GM19452 (cell line): Measurements from ENCODE around the gene RABL6.
"Not testable (repeated sequence)": the region's sequence is repeated elsewhere in the genome, so short reads cannot be mapped to it uniquely, and the experiment has no call there.

Source experiments
- ATAC-seq: cut with Tn5 transposase; IDR thresholded peaks from one replicate; pipeline ENCODE4 v1.9.1; 2021; ENCODE audit not compliant: unreplicated experiment

The RABL6 gene

DNA sequence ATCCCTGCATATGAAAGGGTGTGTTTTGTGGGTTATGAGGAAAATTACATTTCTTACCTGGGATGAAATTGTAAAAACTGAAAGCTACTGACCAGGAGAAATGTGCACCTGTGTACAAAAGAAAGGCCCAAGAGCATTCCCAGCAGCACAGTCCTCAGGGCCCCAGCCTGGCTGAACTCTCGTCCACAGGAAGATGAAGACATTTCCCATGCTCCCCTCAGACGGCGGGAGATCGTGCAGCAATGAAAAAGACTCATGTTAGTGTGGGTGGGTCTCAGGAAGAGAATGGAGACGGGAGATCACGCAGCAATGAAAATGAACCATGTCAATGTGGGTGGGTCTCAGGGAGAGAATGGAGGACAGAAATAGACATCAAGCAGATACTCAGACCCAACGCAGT, 30.8 kb upstream of the RABL6 start:
- ATAC-seq, result no peak

DNA sequence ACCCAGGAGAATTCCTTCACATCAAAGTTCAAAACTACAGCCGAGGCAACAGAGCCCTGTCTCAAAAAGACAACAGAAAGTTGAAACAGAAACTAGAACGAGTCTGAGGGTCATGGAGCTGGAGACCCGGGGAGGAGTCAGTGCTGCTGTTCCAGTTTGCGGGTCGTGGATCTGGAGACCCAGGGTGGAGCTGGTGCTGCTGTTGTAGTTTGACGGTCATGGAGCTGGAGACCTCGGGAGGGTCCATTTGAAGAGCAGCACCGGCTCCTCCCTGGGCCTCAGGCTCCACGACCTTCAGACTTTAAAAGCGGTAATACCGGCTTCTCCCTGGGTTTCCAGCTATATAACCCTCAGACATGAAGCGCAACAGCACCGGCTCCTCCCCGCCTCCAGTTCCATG, 30.4 kb upstream of the RABL6 start:
- no peak for ATAC-seq

DNA sequence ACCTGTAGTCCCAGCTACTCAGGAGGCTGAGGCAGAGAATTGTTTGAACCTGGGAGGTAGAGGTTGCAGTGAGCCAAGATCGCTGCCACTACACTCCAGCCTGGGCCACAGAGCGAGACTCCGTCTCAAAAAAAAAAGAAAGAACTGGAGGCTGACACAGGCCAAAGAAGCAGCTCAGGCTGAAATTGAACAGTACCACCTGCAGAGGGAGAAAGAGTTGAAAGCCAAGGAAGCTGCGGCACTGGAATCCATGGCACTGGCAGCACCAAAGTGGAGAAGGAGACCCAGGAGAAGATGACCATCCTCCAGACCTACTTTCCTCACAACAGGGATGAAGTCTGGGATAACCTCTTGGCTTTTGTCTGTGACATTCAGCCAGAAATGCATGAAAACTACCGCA, 27.9 kb upstream of the RABL6 start:
- ATAC-seq, result no peak

DNA sequence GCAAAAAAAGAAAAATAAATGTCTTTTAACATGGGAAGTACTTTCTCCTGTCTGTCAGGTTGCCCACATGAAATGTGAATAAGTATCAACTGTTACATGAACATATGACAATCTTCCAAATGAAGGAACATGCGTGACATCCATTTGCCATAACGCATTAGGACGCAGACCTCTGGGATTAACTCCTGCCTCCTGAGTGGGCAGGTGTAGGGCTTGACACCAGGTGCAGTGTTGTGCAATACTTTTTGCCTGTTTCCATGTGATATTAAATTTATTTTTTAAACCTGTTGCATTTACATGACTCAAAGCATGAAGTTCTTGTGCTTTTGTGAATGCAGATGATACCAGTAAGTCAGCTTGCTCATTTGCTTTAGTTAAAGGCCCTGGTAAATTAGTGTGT, 25.3 kb upstream of the RABL6 start:
- no peak for ATAC-seq

DNA sequence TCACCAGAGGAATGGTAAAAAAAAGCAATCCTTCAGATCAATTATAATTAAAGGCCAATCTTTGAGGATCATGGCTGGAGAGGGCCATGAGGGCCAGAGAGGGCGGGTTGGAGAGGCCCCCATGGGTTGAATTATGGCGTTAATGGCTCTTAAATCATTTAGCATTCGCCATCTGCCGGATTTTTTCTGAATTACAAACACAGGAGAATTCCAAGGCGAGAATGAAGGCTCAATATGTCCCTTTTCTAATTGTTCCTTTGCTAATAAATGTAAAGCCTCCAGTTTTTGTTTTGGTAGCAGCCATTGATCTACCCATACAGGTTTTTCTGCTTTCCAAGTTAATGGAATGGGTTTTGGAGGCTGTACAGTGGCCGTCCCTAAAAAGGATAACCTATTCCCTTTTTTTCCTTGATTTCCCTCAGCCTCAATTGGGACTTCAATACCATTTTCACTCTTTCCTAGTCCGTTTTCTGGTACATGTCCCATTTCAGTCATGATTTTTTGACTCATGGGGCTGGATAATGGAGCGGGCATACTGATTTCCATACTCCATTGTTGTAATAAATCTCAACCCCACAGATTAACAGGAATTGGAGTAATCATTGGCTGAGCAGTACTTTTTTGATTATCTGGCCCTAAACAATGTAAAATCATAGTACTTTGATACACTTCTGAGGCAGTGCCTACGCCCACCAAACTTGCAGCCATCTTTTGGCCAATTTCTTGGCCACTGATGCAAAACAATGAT, 23.3 kb upstream of the RABL6 start:
- ATAC-seq, result no peak

DNA sequence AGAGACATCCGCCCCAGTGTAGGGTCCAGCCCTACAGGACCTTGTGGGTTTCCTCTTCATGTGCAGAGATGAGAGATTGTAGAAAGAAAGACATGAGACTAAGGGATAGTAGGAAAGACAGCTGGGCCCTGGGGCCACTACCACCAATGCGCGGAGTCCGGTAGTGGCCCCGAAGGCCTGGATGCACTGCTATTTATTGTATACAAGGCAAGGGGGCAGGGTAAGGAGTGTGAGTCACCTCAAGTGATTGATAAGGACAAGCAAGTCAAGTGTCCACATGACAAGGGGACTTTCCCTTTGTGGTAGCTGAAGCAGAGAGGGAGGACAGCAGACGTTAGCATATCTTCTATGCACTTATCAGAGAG, 22.8 kb upstream of the RABL6 start:
- ATAC-seq, result no peak

DNA sequence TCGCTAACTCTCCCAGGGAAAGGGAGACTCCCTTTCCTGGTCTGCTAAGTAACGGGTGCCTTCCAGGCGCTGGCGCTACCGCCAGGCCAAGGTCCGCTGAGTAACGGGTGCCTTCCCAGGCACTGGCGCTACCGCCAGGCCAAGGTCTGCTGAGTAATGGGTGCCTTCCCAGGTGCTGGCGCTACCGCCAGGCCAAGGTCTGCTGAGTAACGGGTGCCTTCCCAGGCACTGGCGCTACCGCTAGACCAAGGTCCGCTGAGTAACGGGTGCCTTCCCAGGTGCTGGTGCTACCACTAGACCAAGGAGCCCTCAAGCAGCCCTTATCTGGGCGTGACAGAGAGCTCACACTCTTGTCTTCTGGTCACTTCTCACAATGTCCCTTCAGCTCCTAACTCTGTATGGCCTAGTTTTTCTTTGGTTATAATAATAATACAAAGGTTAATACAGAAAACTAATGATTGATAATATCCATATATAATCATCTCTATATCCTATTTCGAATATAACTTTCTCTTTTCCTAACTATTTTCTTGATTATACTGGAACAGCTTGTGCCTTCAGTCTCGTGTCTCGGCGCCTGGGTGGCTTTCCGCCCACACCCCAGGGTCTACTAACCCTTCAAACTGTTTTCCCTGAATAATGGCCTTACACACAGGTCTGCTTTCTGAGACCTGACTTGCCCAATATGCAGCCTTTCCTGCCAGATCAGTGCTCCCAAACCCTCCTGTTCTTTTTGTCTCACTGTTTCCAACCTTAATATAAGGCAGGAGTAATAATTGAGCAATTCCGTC, 22.0 kb upstream of the RABL6 start:
- ATAC-seq, result not testable (repeated sequence)

DNA sequence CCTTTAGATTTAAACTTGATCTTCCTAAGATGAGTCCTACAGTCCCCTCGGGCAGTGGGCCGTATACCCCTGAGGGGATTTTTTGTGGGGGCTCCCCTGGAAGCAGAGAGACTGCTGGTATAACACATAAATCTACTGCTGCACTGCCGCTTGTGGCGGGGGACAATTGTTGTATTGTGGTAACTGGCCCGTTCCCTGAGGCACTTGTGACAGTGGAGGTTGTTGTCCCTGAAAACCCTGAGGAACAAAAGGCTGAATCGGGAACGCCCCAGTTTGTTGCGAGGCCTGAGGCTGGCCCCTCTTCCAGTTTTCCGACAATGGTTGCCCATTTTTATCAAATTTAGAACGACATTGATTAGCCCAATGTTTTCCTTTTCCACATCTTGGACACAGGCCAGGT, 21.3 kb upstream of the RABL6 start:
- no peak for ATAC-seq

DNA sequence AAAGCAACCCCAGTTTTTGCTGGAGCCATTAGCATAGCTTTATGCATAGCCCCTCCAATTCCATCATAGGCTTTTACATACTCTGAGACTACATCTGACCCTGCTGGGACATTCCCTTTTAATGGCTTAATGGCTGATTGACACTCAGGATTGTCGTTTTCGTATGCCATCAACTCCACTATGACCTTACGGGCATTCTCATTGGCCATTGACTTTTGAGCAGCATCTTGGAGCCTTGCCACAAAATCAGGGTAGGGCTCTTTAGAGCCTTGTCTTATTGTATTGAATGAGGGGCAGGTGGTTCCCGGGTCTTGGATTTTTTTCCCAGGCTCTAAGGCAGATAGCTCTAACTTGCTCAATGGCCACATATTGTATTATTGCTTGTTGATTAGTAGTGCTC, 20.8 kb upstream of the RABL6 start:
- not testable (repeated sequence) for ATAC-seq

DNA sequence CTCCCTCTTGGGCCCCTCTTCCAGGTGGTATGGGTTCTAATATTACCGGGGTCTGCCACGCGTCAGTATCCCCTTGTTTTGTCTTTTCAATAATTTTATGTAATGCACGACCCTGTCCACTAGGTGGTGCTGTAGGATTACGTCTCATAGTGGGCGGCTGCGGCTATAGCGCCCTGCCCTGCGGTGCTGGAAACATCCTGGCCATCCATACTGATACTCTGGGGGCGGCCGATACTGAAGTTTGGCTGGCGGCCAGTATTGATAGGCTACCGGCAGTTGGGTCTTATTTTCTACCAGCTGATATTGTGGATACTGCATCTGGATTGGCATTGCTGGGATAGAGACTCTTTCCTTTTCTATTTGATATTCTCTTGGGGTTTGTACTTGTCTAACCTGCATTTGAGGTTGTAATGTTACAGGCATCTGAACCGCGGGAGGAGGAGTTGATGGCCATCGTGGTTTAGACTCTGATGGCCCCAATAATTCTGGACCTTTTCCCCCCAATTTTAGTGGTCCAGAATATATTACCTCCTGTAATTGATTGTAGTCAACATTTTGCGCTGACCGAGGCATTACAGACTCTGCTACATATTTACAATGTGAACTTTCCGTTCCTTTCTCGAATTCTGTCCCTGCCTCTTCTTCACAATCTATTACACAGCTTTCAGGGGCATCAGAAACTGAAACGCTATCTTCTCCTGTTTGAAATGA, 19.9 kb upstream of the RABL6 start:
- no peak for ATAC-seq

DNA sequence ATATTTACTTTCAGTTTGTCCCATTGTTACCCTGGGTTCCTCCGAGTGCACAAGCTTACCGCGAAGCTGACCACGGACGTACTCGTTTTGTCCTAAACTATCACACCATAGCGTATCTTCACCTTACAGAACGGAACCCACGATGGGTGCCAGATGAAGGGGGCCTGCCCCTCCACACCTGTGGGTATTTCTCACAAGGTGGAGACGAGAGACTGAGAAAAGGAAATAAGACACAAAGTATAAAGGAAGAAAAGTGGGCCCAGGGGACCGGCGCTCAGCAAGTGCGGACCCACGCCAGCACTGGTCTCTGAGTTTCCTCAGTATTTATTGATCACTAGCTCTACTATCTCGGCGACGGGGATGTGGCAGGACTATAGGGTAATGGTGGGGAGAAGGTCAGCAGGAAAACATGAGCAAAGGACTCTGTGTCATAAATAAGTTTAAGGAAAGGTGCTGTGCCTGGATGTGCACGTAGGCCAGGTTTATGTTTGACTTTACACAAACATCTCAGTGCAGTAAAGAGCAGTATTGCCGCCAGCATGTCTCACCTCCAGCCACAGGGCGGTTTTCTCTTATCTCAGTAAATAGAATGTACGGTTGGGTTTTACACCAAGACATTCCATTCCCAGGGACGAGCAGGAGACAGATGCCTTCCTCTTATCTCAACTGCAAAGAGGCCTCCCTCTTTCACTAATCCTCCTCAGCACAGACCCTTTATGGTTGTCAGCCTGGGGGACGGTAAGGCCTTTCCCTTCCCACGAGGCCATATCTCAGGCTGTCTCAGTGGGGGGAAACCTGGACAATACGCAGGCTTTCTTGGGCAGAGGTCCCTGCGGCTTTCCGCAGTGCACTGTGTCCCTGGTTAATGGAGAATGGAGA, 18.9 kb upstream of the RABL6 start:
- ATAC-seq, result not testable (repeated sequence)

DNA sequence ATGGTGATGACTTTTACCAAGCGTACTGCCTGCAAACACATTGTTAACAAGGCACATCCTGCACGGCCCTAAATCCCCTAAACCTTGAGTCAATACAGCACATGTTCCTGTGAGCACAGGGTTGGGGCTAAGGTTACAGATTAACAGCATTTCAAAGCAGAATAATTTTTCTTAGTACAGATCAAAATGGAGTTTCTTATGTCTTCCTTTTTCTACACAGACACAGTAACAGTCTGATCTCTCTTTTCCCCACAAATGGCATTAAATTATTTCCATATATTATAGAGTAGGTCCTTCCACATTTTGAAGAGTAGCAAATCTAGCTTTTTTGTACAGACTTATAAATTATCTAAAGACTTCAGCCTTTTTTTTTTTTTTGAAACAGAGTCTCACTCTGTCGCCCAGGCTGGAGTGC, 18.2 kb upstream of the RABL6 start:
- no peak for ATAC-seq

DNA sequence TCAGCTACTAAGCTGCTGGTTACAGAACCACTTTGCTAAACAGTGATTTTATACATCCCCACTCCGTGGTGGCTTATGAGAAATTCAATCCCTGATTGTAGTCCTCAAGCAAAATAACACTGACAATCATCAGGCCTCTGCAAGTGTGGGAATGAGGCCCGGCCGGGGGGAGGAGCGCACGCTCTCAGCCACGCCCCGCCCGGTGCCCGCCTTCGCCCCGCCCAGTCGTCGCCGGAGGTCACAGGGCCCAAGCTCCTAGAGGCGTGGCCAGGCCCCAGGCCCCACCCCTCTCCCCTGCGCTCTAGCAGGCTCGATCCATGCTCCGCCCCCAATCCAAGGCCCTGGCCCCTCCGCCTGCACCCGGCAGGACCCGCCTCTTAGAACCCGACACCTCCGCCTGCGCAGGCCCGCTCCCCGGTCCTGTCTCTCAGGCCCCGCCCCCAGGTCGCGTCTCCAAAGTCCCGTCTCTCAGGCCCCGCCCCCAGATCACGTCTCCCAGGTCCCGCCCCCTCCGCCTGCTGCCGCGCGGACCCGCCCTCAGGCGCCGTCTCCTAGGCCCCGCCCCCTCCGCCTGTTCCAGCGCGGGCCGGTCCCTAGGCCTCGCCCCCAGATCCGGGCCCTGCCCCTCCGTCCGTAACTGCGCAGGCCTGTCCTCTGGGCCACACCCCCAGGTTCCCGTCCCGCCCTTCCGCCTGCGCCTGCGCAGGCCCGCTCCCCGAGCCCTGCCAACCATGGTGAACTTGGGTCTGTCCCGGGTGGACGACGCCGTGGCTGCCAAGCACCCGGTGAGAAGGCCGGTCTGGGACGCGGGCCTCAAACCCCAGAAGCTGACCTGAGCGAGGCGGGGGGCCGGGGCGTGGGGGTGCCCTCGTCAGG, 16.9 kb upstream of the RABL6 start, which contains the start of gene TMEM141:
Gene TMEM141 (plus strand): TSS at position 705 of the 876 bp plus-strand sequence. CDS start 27 bp downstream, at position 732.
- ATAC-seq, result peak; percentile 76

DNA sequence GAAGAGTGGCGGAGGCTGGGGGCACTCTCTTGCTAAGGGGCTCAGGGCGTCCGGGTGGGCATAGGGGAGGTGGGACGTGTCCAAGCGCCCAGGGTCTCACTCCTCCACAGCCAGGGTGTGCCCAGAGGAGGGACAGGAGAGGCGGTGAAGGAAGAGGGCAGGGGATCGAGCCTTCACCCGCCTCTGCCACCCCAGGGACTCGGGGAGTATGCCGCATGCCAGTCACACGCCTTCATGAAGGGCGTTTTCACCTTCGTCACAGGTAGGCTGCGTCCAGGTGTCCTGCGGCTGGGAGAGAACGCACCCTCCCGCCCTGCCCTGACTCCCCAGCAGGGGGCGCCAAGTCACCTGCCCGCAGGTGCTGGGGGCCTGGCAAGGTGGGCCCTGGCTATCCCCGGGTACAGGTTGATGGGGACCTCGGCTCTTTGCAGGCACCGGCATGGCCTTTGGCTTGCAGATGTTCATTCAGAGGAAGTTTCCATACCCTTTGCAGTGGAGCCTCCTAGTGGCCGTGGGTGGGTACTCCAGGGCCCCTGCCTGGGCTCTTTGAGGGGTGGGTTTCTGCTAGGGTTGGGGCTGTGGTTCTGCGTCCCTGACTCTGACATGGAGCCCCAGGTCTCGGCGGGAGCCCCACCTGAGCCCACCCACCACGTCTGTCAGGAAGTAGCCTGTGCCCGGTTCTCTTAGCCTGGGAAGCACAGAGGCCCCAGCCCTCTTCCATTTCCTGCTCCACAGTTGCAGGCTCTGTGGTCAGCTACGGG, 16.1 kb upstream of the RABL6 start:
- peak; percentile 5 for ATAC-seq

DNA sequence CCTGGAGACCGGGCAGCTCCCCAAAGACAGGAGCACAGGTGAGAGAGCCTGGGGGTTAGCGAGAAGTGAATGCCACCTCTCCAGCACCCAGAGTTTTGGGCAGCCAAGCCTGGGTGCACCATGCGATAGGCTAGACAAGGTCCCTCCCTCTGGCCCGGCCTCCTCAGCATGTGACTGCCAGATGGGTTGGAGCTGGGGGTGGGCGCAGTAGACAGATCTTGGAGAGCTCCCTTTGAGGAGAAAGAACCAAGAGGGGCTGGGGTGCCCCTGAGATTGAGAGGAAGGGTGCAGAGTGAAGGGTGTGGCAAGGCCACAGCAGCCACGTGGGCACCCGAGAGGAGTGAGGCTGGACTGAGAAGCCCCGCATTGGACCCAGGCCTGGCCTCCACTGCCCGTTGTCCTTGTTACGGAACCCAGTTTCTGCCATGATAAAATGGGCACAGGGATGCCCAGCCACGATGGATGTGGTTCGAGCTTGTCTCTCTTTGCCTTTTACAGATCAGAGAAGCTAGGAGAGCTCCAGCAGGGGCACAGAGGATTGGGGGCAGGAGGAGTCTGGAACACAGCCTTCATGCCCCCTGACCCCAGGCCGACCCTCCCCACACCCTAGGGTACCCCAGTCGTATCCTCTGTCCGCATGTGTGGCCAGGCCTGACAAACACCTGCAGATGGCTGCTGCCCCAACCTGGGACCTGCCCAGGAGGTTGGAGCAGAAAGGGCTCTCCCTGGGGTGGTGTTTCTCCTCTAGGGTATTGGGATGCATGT, 15.2 kb upstream of the RABL6 start:
- ATAC-seq, result no peak

DNA sequence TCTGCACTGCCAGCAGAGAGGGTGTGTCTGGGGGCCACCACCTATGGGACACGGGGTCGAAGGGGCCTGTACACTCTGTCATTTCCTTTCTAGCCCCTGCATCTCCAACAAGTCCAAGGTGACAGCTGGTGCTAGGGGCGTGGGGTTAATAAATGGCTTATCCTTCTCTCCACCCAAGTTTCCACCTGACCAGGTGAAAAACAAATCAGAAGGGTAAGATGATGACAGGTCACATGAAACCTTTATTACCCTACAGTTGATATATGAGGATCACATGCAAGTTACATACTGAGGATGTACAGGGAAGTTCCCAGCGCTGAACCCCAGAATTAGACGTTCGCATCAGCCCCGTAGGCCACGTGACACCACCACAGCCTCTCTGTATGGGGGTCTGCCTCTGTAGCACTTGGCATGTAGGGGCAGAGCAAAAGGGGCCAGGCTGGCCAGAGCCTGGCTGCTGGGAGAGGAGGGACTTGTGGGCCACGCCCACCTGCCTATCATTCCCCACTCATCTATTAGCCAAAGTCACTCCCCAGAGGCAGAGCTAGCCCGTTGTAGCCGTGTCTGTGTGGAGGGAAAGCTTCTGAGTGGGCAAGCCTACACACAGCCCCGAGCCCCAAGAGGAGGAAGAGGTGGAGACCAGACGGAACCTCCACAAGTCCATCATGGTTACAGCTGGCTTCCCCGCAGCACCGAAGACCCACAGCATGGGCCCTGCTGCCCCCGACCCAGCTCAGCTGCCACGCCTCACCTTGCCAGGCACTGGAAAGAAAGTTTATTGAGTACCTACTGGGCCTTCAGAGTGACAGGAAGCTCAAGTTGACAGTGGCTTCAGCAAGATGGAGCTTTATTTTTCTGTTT, 14.4 kb upstream of the RABL6 start:
- no peak for ATAC-seq

DNA sequence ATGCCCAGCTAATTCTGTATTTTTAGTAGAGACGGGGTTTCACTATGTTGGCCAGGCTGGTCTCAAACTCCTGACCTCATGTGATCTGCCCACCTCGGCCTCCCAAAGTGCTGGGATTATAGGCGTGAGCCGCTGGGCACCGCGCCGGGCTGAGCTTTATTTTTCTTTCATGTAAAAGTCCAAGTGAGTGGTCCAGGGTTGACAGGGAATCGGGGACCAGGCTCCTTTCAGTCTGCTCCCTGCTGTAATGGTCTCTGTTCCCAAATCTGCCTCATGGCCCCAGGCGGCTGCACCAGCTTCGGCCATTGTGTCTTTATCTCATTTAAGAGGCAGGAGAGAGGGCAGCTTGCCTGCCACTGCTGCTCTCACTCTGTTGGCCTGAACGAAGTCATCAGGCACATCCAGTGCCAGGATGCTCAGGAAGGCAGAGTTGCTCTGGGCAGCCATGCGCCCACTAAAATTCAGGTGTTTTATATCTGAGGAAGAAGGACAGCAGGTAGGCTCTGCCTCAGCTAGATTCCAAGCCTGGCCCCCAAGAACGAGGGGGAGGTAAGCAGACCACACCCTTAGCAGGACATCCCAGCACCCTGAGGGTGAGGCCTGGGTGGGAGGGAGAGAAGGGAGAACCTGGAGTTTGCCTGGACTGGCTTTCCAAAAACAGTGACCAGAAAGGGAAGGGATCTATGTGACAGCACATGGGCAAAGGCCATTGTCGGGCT, 13.3 kb upstream of the RABL6 start:
- ATAC-seq, result no peak
